C4-2B (cell line): ENCODE measurements around the gene ZNF181.

ENCODE experiments used
- ZFX ChIP-seq: fragments of 450-650 bp; IDR thresholded peaks from 2 replicates; pipeline ENCODE4 v1.6.1; 2017
- TF ChIP-seq, protein P1 (sequence below): fragments of 450-650 bp; conservative IDR thresholded peaks from 2 replicates; pipeline ENCODE4 v1.5.1; 2017; ENCODE audit warnings: mild to moderate bottlenecking

DNA sequence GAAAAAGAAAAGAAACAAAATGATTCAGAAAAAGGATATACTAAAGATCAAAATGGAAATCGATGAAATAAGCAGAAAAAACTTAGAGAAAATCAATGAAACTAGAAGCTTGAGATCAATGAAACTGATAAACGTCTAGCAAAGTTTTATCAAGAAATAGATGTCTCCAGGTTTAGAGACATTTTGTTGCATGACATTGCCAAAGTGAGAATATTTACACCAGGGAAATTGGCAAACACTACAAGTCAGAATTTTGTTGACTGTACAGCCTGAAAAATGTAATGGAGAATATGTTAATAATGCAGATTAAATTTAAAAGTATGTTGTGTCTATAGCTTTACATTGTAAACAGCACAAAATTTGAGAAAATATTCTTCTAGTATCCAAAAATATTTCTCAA, 44.3 kb downstream of the ZNF181 start:
- no peak for TF ChIP-seq ZFX
- TF ChIP-seq, protein P1, sequence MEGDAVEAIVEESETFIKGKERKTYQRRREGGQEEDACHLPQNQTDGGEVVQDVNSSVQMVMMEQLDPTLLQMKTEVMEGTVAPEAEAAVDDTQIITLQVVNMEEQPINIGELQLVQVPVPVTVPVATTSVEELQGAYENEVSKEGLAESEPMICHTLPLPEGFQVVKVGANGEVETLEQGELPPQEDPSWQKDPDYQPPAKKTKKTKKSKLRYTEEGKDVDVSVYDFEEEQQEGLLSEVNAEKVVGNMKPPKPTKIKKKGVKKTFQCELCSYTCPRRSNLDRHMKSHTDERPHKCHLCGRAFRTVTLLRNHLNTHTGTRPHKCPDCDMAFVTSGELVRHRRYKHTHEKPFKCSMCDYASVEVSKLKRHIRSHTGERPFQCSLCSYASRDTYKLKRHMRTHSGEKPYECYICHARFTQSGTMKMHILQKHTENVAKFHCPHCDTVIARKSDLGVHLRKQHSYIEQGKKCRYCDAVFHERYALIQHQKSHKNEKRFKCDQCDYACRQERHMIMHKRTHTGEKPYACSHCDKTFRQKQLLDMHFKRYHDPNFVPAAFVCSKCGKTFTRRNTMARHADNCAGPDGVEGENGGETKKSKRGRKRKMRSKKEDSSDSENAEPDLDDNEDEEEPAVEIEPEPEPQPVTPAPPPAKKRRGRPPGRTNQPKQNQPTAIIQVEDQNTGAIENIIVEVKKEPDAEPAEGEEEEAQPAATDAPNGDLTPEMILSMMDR: no peak
